ENCODE data around the gene CWC27.

Gene CWC27

DNA sequence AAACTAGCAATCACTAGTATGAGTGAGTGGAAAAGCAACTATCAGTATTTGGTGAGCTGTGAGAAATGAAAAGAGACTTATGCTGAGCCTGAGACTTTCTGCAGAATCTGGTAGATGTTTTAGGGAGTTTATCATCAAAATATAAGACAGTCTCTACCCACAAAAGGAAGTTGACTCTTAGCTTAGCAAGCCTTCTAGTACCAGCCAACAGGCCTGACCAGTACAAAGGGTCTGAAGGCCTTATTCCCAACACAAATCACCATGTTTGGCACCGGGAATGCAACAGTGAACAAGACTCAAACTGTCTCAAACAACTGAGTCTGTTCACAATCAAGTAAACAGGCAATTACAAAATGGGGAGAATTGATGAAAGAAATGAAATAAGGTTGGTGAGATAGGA, 244.4 kb downstream of the CWC27 start:
- TF ChIP-seq POLR2A (IDR thresholded peaks at IDR 0.05; ENCODE audit: low read depth, low read length) (no peak), TAF1 (IDR thresholded peaks at IDR 0.05; ENCODE audit: low read depth, low read length) (no peak), POLR2AphosphoS5 (IDR thresholded peaks at IDR 0.05; ENCODE audit: low read depth, low read length) (no peak), PAX5 (IDR thresholded peaks at IDR 0.05; ENCODE audit: insufficient read depth, low read length, severe bottlenecking) (no peak), SPI1 (IDR thresholded peaks at IDR 0.05; ENCODE audit: low read depth, low read length) (no peak), POU2F2 (IDR thresholded peaks at IDR 0.05; ENCODE audit: low read depth, low read length) (no peak)
- FAIRE-seq (peak; percentile 20), DNase-seq (ENCODE audit: insufficient read length, low spot score) (no peak)

DNA sequence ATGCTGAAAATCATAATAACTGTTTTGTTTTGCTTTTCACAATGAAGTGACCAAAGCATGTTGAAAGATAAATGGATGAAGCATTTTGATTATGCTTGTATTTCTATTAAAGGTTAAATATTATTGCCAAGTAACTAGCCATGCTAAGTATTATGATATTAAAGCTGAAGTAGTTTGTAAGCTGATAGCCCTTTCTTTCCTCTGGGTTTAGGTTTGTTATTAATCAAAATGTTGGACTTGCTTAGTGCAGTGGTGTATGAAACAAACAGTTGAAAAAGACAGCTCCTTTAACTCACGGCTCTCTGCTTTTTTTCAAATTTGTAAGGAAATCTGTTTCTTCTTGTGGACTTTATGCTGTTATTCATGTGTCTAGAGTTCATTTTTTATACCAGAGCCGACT, 246.0 kb downstream of the CWC27 start:
- no peak for TF ChIP-seq POLR2A (IDR thresholded peaks at IDR 0.05; ENCODE audit: low read depth, low read length)
- no peak for TF ChIP-seq POLR2AphosphoS5 (IDR thresholded peaks at IDR 0.05; ENCODE audit: low read depth, low read length)
- TF ChIP-seq SPI1 (IDR thresholded peaks at IDR 0.05; ENCODE audit: low read depth, low read length), result no peak
- no peak for TF ChIP-seq TAF1 (IDR thresholded peaks at IDR 0.05; ENCODE audit: low read depth, low read length)
- TF ChIP-seq POU2F2 (IDR thresholded peaks at IDR 0.05; ENCODE audit: low read depth, low read length), result no peak
- no peak for TF ChIP-seq PAX5 (IDR thresholded peaks at IDR 0.05; ENCODE audit: insufficient read depth, low read length, severe bottlenecking)
- no peak for FAIRE-seq
- DNase-seq (ENCODE audit: insufficient read length, low spot score), result no peak

DNA sequence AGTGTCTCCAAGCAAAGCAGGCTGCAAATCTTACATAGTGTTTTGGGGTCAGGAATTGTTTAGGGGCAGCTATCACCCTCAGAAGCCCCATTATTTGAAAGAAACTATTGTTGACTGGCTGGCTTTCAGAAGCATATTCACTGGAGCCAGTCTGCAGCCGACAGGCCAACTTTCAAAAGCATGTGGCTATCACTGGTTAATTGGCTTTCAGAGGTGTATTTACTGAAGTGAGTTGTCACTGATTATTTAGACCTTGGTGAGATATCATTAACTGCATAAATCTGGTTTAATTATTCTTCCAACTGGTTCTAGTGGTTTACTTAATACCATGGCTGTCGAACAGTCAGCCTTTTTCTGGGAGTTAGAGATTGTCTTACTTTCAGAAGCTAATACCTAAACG, 247.0 kb downstream of the CWC27 start:
- TF ChIP-seq TAF1 (IDR thresholded peaks at IDR 0.05; ENCODE audit: low read depth, low read length) (no peak), POLR2A (IDR thresholded peaks at IDR 0.05; ENCODE audit: low read depth, low read length) (no peak), POLR2AphosphoS5 (IDR thresholded peaks at IDR 0.05; ENCODE audit: low read depth, low read length) (no peak), POU2F2 (IDR thresholded peaks at IDR 0.05; ENCODE audit: low read depth, low read length) (no peak)
- FAIRE-seq (peak; percentile 48), DNase-seq (ENCODE audit: insufficient read length, low spot score) (no peak)

DNA sequence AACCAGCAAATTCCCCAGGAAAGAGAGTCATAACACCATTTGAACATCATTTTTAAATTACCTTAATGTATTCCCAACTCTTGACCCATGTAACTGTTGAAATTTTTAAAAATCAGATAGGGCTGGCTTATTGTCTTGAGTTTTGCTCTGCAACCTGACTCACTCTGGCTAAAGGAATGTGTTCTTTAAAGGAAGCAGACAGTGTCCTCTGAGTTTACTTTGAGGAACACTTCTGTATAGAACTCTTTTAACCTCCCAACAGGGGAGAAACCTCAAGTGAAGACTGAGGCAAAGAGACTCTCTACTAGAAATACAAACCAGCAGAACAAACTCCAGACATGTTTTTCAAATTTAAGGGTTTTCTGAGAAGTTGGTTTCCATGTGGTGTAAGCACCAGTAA, 248.9 kb downstream of the CWC27 start:
- FAIRE-seq, result no peak
- TF ChIP-seq SPI1 (IDR thresholded peaks at IDR 0.05; ENCODE audit: low read depth, low read length), result no peak
- no peak for TF ChIP-seq POU2F2 (IDR thresholded peaks at IDR 0.05; ENCODE audit: low read depth, low read length)
- no peak for TF ChIP-seq TAF1 (IDR thresholded peaks at IDR 0.05; ENCODE audit: low read depth, low read length)
- DNase-seq (ENCODE audit: insufficient read length, low spot score), result no peak

DNA sequence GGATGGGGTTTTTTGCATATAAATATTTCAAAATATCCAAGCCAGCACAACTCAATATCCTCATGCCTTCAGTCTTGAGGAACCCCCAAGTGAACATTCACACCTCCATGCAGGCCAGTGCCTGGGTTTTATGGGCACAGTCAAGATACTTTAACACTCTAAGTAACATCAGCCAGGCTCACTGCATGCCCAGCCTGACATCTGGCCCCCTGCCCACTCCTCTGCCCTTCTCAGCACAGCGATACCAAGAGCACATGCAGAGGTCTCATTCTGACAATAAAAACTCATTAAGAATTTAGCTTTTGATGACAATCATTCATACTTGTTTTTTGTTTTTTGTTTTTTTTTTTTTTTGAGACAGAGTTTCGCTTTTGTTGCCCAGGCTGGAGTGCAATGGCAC, 250.0 kb downstream of the CWC27 start:
- TF ChIP-seq TAF1 (IDR thresholded peaks at IDR 0.05; ENCODE audit: low read depth, low read length), result no peak
- no peak for TF ChIP-seq PAX5 (IDR thresholded peaks at IDR 0.05; ENCODE audit: insufficient read depth, low read length, severe bottlenecking)
- TF ChIP-seq SPI1 (IDR thresholded peaks at IDR 0.05; ENCODE audit: low read depth, low read length), result no peak
- TF ChIP-seq POLR2AphosphoS5 (IDR thresholded peaks at IDR 0.05; ENCODE audit: low read depth, low read length), result no peak
- TF ChIP-seq POLR2A (IDR thresholded peaks at IDR 0.05; ENCODE audit: low read depth, low read length), result no peak
- no peak for TF ChIP-seq POU2F2 (IDR thresholded peaks at IDR 0.05; ENCODE audit: low read depth, low read length)
- no peak for DNase-seq (ENCODE audit: insufficient read length, low spot score)
- FAIRE-seq, result no peak

DNA sequence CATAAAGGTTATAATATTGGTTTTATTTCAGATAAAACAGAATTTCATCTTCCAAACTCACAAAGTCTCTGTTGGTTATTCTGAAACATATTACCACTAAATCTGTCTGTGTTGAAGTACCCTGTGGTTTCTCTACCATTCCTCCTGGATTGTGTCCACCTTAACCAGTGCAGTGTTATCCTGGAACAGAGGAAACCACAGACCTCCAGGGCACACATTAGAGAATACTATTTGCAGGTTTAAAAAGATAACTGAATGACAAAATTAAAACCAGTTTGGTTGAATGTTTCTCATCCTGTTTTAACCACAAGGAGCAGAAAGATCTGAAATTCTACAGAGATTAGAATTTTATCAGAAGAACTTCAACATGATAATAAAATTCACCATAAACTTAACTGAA, 251.8 kb downstream of the CWC27 start:
- peak; percentile 76 for FAIRE-seq
- TF ChIP-seq SPI1 (IDR thresholded peaks at IDR 0.05; ENCODE audit: low read depth, low read length) (no peak), POU2F2 (IDR thresholded peaks at IDR 0.05; ENCODE audit: low read depth, low read length) (no peak)
- DNase-seq (ENCODE audit: insufficient read length, low spot score), result no peak

DNA sequence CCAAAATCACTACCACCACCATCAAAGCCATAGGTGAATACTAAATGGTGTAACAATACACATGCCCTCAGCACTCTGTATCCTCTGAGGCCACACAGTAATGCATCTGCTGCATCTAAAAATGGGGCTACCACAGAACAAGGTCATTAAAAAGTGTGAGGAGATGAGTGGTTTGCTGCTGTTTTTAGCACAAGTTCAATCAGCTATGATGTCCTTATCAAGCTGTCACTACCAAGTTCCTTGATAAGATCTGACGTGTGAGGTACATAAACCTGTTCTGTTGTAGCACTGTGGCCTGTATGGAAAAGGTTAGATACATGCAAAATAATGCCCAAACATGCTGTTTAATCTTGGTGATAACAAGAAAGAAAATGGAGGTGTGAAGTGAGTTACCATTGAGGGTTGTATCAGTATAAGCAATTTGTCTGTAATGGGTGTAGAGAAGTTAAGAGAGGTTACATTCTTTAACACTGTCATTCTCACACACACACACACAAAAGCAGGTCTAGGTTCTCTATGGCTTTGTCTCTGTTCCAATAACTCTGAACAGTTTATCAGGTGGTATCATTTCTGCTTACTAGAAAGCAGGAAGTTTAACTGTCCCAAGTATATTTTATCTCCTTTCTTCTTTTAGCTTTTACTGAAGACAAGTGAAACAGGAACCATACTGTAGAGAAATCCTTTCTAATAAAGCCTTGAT, 252.9 kb downstream of the CWC27 start:
- TF ChIP-seq PAX5 (IDR thresholded peaks at IDR 0.05; ENCODE audit: insufficient read depth, low read length, severe bottlenecking) (no peak), POLR2A (IDR thresholded peaks at IDR 0.05; ENCODE audit: low read depth, low read length) (no peak), POU2F2 (IDR thresholded peaks at IDR 0.05; ENCODE audit: low read depth, low read length) (no peak), POLR2AphosphoS5 (IDR thresholded peaks at IDR 0.05; ENCODE audit: low read depth, low read length) (no peak), SPI1 (IDR thresholded peaks at IDR 0.05; ENCODE audit: low read depth, low read length) (no peak), TAF1 (IDR thresholded peaks at IDR 0.05; ENCODE audit: low read depth, low read length) (no peak)
- FAIRE-seq (peak; percentile 96), DNase-seq (ENCODE audit: insufficient read length, low spot score) (no peak)

DNA sequence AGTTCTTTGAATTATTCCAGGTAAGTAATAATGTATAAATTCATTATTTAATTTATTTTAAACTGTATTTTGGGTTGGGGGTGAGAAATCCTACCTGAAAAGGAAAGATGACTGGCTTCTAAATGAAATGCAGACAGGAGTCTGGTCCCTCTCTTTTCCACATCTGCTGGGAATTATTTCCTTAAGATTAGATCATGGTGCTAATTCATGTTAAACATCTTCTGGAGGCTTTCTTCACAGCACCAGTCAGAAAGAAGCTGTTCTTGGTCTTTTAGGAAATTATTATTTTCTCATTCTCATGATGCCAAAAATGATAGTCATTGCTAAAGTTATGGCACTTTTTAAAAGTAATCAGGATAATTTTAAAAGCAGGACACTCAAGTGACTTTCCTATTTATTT, 254.2 kb downstream of the CWC27 start:
- no peak for FAIRE-seq
- no peak for DNase-seq (ENCODE audit: insufficient read length, low spot score)
- no peak for TF ChIP-seq POU2F2 (IDR thresholded peaks at IDR 0.05; ENCODE audit: low read depth, low read length)
- no peak for TF ChIP-seq TAF1 (IDR thresholded peaks at IDR 0.05; ENCODE audit: low read depth, low read length)
- no peak for TF ChIP-seq SPI1 (IDR thresholded peaks at IDR 0.05; ENCODE audit: low read depth, low read length)
- no peak for TF ChIP-seq POLR2A (IDR thresholded peaks at IDR 0.05; ENCODE audit: low read depth, low read length)
- TF ChIP-seq PAX5 (IDR thresholded peaks at IDR 0.05; ENCODE audit: insufficient read depth, low read length, severe bottlenecking), result no peak

DNA sequence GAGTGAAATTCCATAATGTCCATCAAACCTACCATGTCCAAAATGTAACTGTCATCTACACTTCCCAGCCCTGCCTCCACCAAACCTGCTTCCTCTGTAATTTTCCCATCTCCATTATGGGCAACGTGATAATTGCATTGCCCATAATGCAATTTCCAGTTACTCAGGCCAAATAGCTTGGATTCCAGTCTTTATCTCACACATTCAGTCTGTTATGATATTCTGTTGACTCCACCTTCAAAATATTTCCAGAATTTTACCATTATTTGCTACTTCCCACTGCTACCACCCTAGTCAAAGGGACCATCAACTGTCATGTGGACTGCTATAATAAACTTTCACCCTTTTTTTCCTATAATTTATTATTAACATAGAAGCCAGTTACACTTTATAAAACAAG, 256.0 kb downstream of the CWC27 start:
- FAIRE-seq, result peak; percentile 48
- no peak for DNase-seq (ENCODE audit: insufficient read length, low spot score)

DNA sequence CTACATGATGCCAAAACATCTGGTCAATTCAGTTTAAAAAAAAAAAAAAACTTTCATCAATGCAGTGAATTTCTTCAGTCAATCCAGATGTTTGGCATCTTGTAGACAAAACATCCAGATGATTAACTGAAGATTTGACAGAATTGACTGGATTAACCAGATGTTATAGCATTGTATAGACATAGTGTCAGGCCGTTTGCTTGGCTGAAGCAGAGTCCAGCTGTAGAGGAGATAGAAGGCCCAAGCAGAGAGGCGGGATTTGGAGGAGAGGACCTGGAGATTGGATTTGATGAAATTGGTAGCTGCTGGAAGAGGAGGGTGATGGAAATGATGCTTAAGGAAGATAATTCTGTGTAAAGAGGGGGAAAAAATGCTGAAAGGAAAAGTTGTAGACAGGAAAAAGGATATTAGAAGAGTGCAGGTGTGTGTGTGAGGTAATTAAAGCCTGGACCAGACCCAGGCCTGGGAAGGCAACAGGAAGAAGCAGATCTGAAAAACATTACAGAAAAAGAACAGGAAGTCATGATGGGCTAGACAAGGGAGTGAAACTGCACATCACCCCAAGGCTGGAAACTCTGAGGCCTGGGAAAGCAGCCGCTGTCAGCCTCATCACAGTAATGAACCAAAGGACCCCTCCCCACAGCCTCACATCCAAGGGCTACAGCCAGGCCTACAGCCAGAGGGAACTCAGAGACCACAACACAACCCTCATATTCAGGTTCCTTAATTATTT, 258.3 kb downstream of the CWC27 start:
- TF ChIP-seq PAX5 (IDR thresholded peaks at IDR 0.05; ENCODE audit: insufficient read depth, low read length, severe bottlenecking) (no peak), SPI1 (IDR thresholded peaks at IDR 0.05; ENCODE audit: low read depth, low read length) (peak; percentile 63)
- peak; percentile 91 for FAIRE-seq
- no peak for DNase-seq (ENCODE audit: insufficient read length, low spot score)

More for the DNA sequence above, 256.0 kb downstream of the CWC27 start:
- TF ChIP-seq PAX5 (IDR thresholded peaks at IDR 0.05; ENCODE audit: insufficient read depth, low read length, severe bottlenecking) (no peak), TAF1 (IDR thresholded peaks at IDR 0.05; ENCODE audit: low read depth, low read length) (no peak), POLR2A (IDR thresholded peaks at IDR 0.05; ENCODE audit: low read depth, low read length) (no peak)
